ENCODE results near the gene MAP1LC3B.
"Not testable (repeated sequence)": the region's sequence is repeated elsewhere in the genome, so short reads cannot be mapped to it uniquely, and the experiment has no call there.

The MAP1LC3B gene

DNA sequence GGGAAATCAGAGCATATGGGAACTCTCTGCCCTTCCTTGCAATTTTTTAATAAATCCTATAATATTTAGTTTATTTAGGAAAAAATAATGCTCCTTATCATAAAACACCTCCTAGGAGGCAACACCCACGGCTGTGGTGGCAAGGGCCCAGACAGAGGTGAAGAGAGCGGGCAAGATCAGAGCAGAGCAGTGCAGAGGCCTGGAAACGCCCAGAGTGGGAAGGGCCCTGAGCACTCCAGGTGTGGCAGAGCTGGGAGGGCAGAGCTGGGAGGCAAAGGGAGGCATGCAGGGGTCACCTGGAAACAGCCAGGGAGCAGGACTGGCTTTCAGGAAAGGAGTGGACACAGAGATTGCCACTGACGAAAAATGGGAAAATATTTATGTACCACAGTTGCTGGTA lies 25.8 kb upstream of the MAP1LC3B start:
- Histone ChIP-seq H3K4me3 (no peak overlapping the region), H3K9me3 (no peaks in the 10 kb centered on the region), H3K4me1 (no peaks in the 10 kb centered on the region), H3K36me3 (replicated peaks) (0 out of 2 replicates have a peak, but pooled peaks cover 7% of the 10 kb centered on the region), H3K27me3 (ENCODE audit: low read depth) (no peaks in the 10 kb centered on the region)
- in situ Hi-C loops (cut with MboI; ENCODE audit: low sequenced_read_pairs): no loop called here
- DNase-seq (ENCODE audit: low spot score in 2 of 2): no peak

DNA sequence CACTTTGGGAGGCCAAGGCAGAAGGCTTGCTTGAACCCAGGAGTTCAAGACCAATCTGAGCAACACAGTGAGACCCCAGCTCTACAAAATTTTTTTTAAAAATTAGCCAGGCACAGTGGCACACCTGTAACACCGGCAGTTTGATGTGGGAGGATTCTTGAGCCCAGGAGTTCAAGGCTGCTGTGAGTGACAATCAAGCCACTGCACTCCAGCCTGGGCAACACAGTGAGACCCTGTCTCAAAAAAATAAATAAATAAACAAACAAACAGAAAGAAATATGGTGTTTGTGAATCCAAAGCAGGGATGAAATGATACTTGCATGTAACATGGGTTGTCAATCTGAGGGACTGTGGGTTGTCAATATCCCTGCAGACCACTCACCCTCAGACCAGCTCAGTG lies 25.2 kb upstream of the MAP1LC3B start:
- H3K36me3 ChIP-seq (replicated peaks): 0 out of 2 replicates have a peak, but pooled peaks cover 7% of the 10 kb centered on the region
- H3K4me3 ChIP-seq: no peak overlapping the region
- H3K9me3 ChIP-seq: no peaks in the 10 kb centered on the region
- in situ Hi-C loops (cut with MboI; ENCODE audit: low sequenced_read_pairs): no loop called here
- DNase-seq (ENCODE audit: low spot score in 2 of 2): no peak
- no peaks in the 10 kb centered on the region for H3K4me1 ChIP-seq
- H3K27me3 ChIP-seq (ENCODE audit: low read depth): no peaks in the 10 kb centered on the region

DNA sequence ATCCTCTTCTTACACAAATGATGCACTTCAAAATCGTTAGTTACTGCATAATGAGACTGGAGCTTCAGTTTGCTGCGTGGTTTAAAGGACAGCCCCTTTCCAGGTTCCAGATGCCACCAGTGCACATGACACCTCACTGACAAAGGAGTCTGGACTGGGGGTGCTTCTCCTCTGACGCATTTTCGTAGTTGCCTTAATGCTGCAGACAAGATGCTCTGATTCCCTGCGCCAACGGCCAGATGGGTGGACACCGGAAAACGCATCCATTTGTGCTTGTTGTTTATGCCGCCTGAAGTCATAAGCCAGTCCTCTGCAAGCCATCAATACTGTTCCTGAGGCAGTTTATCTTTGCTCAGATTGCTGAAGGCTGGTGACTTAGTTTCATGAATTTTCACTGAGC lies 24.6 kb upstream of the MAP1LC3B start:
- Histone ChIP-seq H3K27me3 (ENCODE audit: low read depth) (no peaks in the 10 kb centered on the region), H3K4me1 (no peaks in the 10 kb centered on the region), H3K4me3 (no peak overlapping the region), H3K9me3 (no peaks in the 10 kb centered on the region), H3K36me3 (replicated peaks) (0 out of 2 replicates have a peak, but pooled peaks cover 5% of the 10 kb centered on the region)
- no peak for DNase-seq (ENCODE audit: low spot score in 2 of 2)
- in situ Hi-C loops (cut with MboI; ENCODE audit: low sequenced_read_pairs): no loop called here

DNA sequence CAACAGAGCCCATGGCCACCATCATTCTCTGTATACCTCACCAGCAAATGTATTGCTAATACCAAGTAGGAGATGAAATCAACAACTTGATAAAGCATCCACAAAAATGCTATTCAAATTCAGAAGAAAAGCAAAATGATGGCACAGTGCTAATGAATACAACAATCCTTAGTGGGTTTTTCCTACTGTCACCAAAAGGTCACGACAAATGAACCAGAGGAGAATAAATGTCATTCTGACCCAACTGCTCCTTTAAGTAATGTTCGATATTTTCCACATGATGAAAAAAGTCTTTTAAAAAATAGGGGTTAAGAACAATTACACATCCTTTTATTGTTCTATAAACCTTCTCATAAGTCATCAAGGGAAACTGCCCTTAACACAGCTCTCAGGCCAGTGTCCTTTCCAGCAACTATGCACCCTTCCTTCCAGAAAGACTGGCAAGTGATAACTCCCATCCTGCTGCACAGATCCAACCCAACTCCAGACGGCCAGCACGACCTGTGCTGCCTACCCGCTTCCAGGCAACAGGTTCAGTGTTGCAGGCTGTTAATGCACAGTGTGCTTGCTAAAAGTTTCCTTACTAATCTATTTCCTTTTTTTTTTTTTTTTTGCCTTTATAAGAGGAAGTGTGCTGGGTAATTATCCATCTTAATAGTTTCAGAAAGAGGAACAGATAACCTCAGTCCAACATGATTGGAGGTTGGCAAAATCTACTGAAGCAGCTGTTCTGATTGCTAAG lies 23.9 kb upstream of the MAP1LC3B start:
- Histone ChIP-seq H3K4me3 (no peak overlapping the region), H3K9me3 (no peaks in the 10 kb centered on the region), H3K27me3 (ENCODE audit: low read depth) (no peaks in the 10 kb centered on the region), H3K36me3 (replicated peaks) (0 out of 2 replicates have a peak, but pooled peaks cover 5% of the 10 kb centered on the region), H3K4me1 (no peaks in the 10 kb centered on the region)
- in situ Hi-C loops (cut with MboI; ENCODE audit: low sequenced_read_pairs): no loop called here
- no peak for DNase-seq (ENCODE audit: low spot score in 2 of 2)

DNA sequence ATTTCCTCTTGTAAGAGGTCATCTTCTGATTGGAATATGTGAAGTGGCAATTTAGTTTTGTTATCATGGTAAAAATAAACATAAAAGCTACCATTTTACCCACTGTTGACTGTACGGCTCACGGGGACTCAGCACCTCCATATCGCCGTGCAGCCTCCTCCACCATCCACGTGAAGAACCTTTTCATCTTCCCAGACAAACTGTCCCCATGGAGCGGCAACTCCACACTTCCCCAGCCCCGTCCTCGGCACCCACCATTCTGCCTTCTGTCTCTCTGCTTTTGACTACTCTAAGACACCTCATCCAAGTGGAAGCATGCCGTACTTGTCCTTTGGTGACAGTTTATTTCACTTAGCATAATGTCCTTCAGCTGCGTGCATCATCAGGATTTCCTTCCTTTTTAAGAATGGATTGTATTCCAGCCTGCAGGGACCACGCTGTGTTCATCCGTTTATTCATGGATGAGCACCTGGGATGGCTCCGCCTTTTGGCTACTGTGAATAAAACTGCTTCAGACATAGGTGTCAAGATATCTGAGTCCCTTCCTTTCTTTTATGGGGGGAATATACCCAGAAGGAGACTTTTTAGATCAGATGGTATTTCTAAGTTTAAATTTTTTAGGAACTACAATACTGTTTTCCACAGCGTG lies 22.9 kb upstream of the MAP1LC3B start:
- Histone ChIP-seq H3K27me3 (ENCODE audit: low read depth) (no peaks in the 10 kb centered on the region), H3K9me3 (no peaks in the 10 kb centered on the region), H3K4me3 (no peak overlapping the region), H3K36me3 (replicated peaks) (0 out of 2 replicates have a peak, but pooled peaks cover 5% of the 10 kb centered on the region), H3K4me1 (no peaks in the 10 kb centered on the region)
- DNase-seq (ENCODE audit: low spot score in 2 of 2): no peak
- in situ Hi-C loops (cut with MboI; ENCODE audit: low sequenced_read_pairs): no loop called here

DNA sequence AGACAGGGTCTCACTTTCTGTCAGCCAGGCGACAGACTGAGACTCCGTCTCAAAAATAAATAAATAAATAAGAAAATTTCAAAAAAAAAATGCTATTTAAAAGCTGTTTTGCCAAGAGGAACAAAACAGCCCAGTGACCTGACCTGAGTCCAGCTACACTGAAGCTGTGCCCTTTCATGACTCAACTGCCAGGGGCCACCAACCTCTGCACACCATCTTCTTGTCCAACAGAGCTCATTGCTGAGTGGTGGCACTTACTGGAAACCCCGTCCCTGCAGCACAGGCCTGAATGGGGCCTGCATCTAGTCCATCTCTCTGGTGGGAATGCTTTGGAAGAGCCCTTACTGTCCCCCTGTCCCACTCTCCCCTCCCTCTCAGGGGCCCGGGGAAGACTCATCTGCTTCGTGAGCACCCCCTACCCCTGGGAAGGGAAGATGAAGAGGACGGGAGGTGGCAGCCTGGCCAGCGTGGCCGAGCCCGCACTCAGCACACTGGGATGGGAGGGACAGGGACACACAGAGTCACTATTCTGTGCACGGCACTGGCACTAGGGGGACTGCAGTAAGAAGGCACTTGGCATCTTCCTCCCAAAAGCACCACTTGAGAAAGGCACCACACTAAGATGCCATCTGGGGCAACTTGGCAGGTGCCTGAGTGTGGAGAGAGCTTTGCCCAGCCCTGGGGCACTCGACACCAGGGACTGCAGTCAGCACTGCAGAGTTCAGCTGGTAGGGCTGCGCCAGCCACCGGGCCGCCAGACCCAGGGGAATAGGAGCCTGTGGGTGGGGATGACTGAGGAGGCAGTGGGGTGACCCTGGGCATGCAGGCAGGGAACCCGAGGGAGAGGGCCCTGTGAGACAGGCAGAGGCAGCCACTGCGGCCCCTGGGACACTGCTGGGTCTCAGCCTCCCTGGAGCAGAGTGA lies 22.1 kb upstream of the MAP1LC3B start:
- Histone ChIP-seq H3K36me3 (replicated peaks) (0 out of 2 replicates have a peak, but pooled peaks cover 5% of the 10 kb centered on the region), H3K27me3 (ENCODE audit: low read depth) (no peaks in the 10 kb centered on the region), H3K4me1 (no peaks in the 10 kb centered on the region), H3K9me3 (no peaks in the 10 kb centered on the region), H3K4me3 (no peak overlapping the region)
- in situ Hi-C loops (cut with MboI; ENCODE audit: low sequenced_read_pairs): no loop called here
- DNase-seq (ENCODE audit: low spot score in 2 of 2): no peak

DNA sequence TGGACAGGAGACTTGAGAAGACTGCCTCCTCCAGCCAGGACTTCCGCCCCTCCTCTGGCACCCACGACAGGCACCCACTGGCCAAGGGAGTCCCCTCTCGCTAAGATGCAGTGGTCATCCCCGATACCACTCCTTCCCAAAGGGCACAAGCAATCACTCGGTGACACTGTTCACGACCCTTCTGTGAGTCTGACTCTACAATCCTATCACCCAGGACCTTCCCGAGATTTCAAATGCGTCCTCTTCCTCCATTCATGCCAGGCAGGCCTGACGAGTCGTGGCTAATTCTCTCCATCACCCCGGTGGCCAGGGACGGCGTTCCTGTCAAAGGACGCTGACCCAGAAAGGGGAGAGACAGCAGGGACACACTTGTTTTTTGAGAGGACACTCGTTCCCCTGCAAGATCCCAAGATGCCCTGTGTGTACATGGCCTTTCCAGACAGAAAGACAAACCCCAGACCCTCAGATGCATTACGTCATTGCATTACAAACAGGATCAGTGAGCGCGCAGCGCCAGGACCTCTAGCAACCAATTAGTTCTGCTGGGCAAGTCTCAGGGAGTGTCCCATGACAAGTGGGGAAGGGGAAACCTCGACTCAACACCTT lies 20.8 kb upstream of the MAP1LC3B start:
- DNase-seq (ENCODE audit: low spot score in 2 of 2): no peak
- H3K9me3 ChIP-seq: no peaks in the 10 kb centered on the region
- no peaks in the 10 kb centered on the region for H3K4me1 ChIP-seq
- in situ Hi-C loops (cut with MboI; ENCODE audit: low sequenced_read_pairs): no loop called here
- no peaks in the 10 kb centered on the region for H3K36me3 ChIP-seq (replicated peaks)
- H3K4me3 ChIP-seq: no peak overlapping the region
- H3K27me3 ChIP-seq (ENCODE audit: low read depth): no peaks in the 10 kb centered on the region

DNA sequence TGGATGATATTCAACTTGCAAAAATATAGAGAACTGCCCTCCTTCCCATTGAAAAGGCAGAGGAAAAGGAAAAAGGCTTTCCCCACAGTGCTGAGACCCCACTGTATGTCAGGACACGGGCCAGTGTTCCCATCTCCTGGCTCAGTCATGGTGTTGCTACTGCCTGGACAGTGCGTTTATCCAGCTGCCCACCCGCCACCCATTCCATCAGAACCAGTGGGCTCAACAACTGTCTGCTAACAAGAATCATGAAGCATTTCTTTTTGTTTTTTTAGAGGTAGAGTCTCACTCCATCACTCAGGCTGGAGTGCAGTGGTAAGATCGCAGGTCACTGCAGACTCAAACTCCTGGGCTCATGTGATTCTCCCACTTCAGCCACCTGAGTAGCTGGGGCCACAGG lies 19.8 kb upstream of the MAP1LC3B start:
- H3K9me3 ChIP-seq: no peaks in the 10 kb centered on the region
- no peaks in the 10 kb centered on the region for H3K27me3 ChIP-seq (ENCODE audit: low read depth)
- no peak for DNase-seq (ENCODE audit: low spot score in 2 of 2)
- in situ Hi-C loops (cut with MboI; ENCODE audit: low sequenced_read_pairs): no loop called here
- H3K4me1 ChIP-seq: no peaks in the 10 kb centered on the region
- no peak overlapping the region for H3K4me3 ChIP-seq
- H3K36me3 ChIP-seq (replicated peaks): no peaks in the 10 kb centered on the region

DNA sequence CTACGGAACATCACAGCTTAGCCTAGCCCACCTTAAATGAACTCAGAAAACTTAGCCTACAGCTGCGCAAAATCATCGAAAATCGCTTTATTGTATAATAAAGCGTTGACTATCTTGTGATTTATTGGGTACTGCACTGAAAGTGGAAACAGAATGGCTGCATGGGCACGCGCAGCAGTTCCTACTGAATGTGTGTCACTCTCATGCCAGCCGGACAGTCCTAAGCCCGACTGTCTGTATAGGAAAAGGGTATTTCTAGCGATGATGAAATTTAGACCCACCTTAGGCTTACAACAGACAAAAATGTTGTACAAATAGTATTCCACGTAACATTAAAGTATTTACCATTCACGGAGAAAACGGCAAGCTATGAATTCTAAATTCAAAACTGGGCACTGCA lies 17.8 kb upstream of the MAP1LC3B start:
- in situ Hi-C loops (cut with MboI; ENCODE audit: low sequenced_read_pairs): no loop called here
- Histone ChIP-seq H3K9me3 (no peaks in the 10 kb centered on the region), H3K4me3 (no peak overlapping the region), H3K4me1 (no peaks in the 10 kb centered on the region), H3K27me3 (ENCODE audit: low read depth) (no peaks in the 10 kb centered on the region), H3K36me3 (replicated peaks) (no peaks in the 10 kb centered on the region; the same call in 1 of the 2 replicates)
- DNase-seq (ENCODE audit: low spot score in 2 of 2): no peak

DNA sequence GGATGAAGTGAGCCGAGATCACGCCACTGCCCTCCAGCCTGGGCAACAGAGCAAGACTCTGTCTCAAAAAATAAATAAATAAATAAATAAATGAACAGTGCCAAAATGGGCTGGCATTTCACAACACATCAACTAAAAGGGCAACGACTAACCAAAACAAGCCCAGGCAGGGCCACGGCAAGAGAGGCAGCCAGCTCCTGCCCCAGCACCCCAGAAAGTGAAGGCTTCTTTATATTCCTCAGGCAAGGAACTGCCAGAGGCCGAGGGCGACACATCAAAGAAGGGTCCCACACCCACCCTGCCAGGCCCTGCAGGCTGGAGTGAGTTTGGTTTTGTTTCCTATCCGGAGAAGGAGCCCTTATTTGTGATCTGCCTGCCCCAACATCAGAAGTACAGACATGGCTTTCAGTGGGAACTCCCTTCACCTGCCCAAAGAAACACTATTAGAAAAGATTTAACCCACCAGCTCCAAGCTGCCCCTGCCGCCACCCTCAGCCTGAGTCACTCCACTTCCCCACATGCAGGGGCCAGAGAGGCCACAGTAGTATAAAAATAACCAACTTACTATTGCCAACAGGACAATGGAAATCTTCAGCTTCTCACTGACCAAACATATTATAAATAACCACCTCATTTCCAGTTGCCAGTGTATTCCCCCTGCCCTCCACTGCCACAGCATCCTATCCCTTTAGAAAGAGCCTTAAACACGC lies 16.6 kb upstream of the MAP1LC3B start:
- Histone ChIP-seq H3K9me3 (no peaks in the 10 kb centered on the region), H3K27me3 (ENCODE audit: low read depth) (no peaks in the 10 kb centered on the region), H3K4me1 (no peaks in the 10 kb centered on the region), H3K4me3 (no peak overlapping the region), H3K36me3 (replicated peaks) (no peaks in the 10 kb centered on the region; the same call in 1 of the 2 replicates)
- in situ Hi-C loops (cut with MboI; ENCODE audit: low sequenced_read_pairs): loop anchor here (25.0 kb wide), 1 partner anchor 487 kb away; the partner anchor contains the start of gene SLC7A5
- no peak for DNase-seq (ENCODE audit: low spot score in 2 of 2)

DNA sequence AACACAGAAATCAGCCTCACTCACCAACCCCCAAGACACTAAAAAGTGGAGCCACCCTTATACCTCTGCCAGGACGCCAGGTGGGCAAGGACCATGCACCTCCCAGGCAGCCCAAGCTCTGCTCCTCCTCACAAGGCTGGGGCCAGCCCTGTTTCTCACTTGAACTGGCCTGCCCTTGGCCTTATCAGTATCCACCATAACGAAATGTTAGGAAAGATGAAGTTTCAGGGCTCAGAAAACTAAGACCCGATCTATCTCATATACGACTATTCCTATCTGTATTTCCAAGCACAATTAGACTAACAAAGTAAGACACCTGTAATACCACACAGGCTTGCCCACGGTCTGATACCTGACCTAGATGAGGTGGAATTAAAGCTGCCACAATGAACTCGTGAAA lies 15.5 kb upstream of the MAP1LC3B start:
- no peaks in the 10 kb centered on the region; the same call in 1 of the 2 replicates for H3K36me3 ChIP-seq (replicated peaks)
- DNase-seq (ENCODE audit: low spot score in 2 of 2): no peak
- no peak overlapping the region for H3K4me3 ChIP-seq
- no peaks in the 10 kb centered on the region for H3K27me3 ChIP-seq (ENCODE audit: low read depth)
- in situ Hi-C loops (cut with MboI; ENCODE audit: low sequenced_read_pairs): loop anchor here (25.0 kb wide), 1 partner anchor 486 kb away; the partner anchor contains the start of gene SLC7A5
- H3K9me3 ChIP-seq: no peaks in the 10 kb centered on the region
- peaks cover 10% of the 10 kb centered on the region for H3K4me1 ChIP-seq

DNA sequence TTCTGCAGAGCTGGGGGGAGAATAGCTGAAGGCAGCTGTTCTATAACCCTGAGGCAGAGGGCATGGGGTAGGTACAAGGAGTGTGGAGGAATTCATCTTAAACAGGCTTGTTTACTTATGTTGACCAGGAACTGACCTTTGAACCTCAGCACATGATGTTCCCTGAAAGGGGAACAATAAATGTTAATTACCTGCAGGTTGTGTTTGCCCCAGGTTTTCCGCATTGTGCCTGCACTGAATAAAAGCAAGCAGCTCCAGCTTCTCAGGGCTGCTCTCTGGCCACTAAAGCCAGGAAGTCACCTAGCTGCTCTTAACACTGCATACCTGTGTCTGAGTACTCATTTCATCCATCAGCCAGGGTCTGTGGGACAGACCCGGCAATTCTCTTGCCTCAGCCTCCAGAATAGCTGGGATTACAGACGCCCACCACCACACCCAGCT lies 12.8 kb upstream of the MAP1LC3B start:
- peaks cover 14% of the 10 kb centered on the region for H3K4me1 ChIP-seq
- H3K27me3 ChIP-seq (ENCODE audit: low read depth); H3K4me3 ChIP-seq; H3K9me3 ChIP-seq; H3K36me3 ChIP-seq (replicated peaks); DNase-seq (ENCODE audit: low spot score in 2 of 2): not testable (repeated sequence)
- in situ Hi-C loops (cut with MboI; ENCODE audit: low sequenced_read_pairs): loop anchor here (25.0 kb wide), 1 partner anchor 483 kb away; the partner anchor contains the start of gene SLC7A5
